HCT116 (cell line): ENCODE measurements around the gene ITGAL. TPM values are rescaled to one million over a fixed set of nuclear protein-coding genes. Genes with fewer than 3 reads are reported as not detected.

ENCODE experiments used
- ATAC-seq: fragments of 200-7000 bp; cut with Tn5 transposase; 2 replicates; pipeline ENCODE4 v1.9.1; 2020; ENCODE audit warnings: mild to moderate bottlenecking, moderate library complexity
- BruUV-seq: library from RNA; stranded (reverse); fragments of 400-500 nt; replicated peaks from 2 replicates; lab custom pipeline; 2021; lab: Mats Ljungman, UMichigan
- CTCF ChIA-PET: fragments of 300-600 bp; sonication (Branson Sonifier 250); formaldehyde crosslinking; loops from one replicate; lab custom pipeline; 2021; ENCODE audit warnings: antibody characterized with exemption; lab: Charles Lee
- POLR2A ChIA-PET: fragments of 300-600, 350-600 bp; sonication (Branson Sonifier 250); formaldehyde crosslinking; loops from one replicate; lab custom pipeline; 2021; ENCODE audit warnings: antibody characterized with exemption; lab: Charles Lee
- RAD21 ChIA-PET, 2 experiments: fragments of 300-600 bp; sonication (Branson Sonifier 250); formaldehyde crosslinking; loops; one replicate each; lab custom pipeline; 2023; ENCODE audit warnings: low total read pairs in 2 of 2; ENCODE audit not compliant: uncharacterized antibody in 2 of 2, unreplicated experiment in 2 of 2, low non-redundant PET in 1 of 2; lab: Charles Lee
- DNase-seq: peaks from one replicate; pipeline ENCODE4 v3.0.0-alpha.2; 2010; ENCODE audit warnings: low read depth, low spot score
- H2AFZ ChIP-seq: fragments of 200-600 bp; shearing (Covaris generic), sonication (generic); 2 replicates; pipeline ENCODE4 v1.6.1; 2017; ENCODE audit warnings: low read depth, mixed run types, mixed read lengths, antibody characterized with exemption, low read length; ENCODE audit not compliant: poor library complexity, severe bottlenecking
- H3K27ac ChIP-seq: 2 replicates; pipeline ENCODE4 v1.5.1; 2012; ENCODE audit warnings: low read depth, low read length
- H3K27me3 ChIP-seq: fragments of 200-600 bp; sonication (generic); 2 replicates; pipeline ENCODE4 v1.6.1; 2016; ENCODE audit warnings: mixed run types, low read length, mixed read lengths; ENCODE audit not compliant: insufficient read depth
- H3K36me3 ChIP-seq, 2 experiments: fragments of 200-500 bp in 1 of 2; fragments of 200-600 bp in 1 of 2; sonication (Bioruptor generic) in 1 of 2; sonication (generic) in 1 of 2; 2 replicates each; pipeline versions ENCODE4 v1.5.1 to v1.6.1; 2014 to 2016; ENCODE audit warnings: low read length in 2 of 2, inconsistent platforms in 1 of 2, mixed read lengths in 1 of 2, mixed run types in 1 of 2; ENCODE audit not compliant: insufficient read depth in 2 of 2, control insufficient read depth in 1 of 2
- H3K4me1 ChIP-seq, 2 experiments: fragments of 200-600 bp in 1 of 2; sonication (generic) in 1 of 2; 2 replicates each; pipeline versions ENCODE4 v1.5.1 to v1.6.1; 2012 to 2017; ENCODE audit warnings: low read length in 2 of 2, inconsistent platforms in 1 of 2, mild to moderate bottlenecking in 1 of 2, mixed read lengths in 1 of 2, mixed run types in 1 of 2, moderate library complexity in 1 of 2; ENCODE audit not compliant: insufficient read depth in 2 of 2, control insufficient read depth in 1 of 2
- H3K4me2 ChIP-seq: fragments of 200-600 bp; sonication (generic); 2 replicates; pipeline ENCODE4 v1.6.1; 2017; ENCODE audit warnings: mixed run types, low read length, mixed read lengths
- H3K4me3 ChIP-seq, 2 experiments: fragments of 200-600 bp in 1 of 2; sonication (generic) in 1 of 2; replicated peaks in 1 of 2; 2 replicates each; pipeline ENCODE4 v1.5.1; 2011 to 2016; ENCODE audit warnings: low read length in 2 of 2, control low read depth in 1 of 2, low read depth in 1 of 2, mild to moderate bottlenecking in 1 of 2, mixed read lengths in 1 of 2, mixed run types in 1 of 2
- H3K79me2 ChIP-seq: fragments of 200-600 bp; sonication (generic); 2 replicates; pipeline ENCODE4 v1.6.1; 2017; ENCODE audit warnings: mild to moderate bottlenecking, mixed run types, low read length, moderate library complexity, mixed read lengths; ENCODE audit not compliant: insufficient read depth
- H3K9ac ChIP-seq: fragments of 200-600 bp; sonication (generic); 2 replicates; pipeline ENCODE4 v1.6.1; 2016; ENCODE audit warnings: low read length, mixed read lengths
- H3K9me2 ChIP-seq: fragments of 200-600 bp; sonication (generic), shearing (Covaris generic); 2 replicates; pipeline ENCODE4 v1.6.1; 2017; ENCODE audit warnings: mixed run types, mild to moderate bottlenecking, moderate library complexity; ENCODE audit not compliant: insufficient read depth
- H3K9me3 ChIP-seq, 2 experiments: fragments of 200-500 bp in 1 of 2; fragments of 200-600 bp in 1 of 2; sonication (Bioruptor generic) in 1 of 2; sonication (generic) in 1 of 2; 2 replicates each; pipeline ENCODE4 v1.6.1; 2014 to 2017; ENCODE audit warnings: low read length in 2 of 2, mixed read lengths in 2 of 2, inconsistent platforms in 1 of 2, low read depth in 1 of 2, mild to moderate bottlenecking in 1 of 2, mixed run types in 1 of 2, moderate library complexity in 1 of 2; ENCODE audit not compliant: control insufficient read depth in 1 of 2, insufficient read depth in 1 of 2
- H4K20me1 ChIP-seq: fragments of 200-600 bp; sonication (generic), shearing (Covaris generic); 2 replicates; pipeline ENCODE4 v1.6.1; 2017; ENCODE audit warnings: mixed run types, mild to moderate bottlenecking, moderate library complexity; ENCODE audit not compliant: insufficient read depth
- CEBPB ChIP-seq: IDR thresholded peaks from 2 replicates; pipeline ENCODE4 v1.6.1; 2012; ENCODE audit warnings: low read depth
- CTCF ChIP-seq, 3 experiments: fragments of 200-600 bp in 1 of 3; sonication (generic) in 1 of 3; IDR thresholded peaks in 2 of 3; conservative IDR thresholded peaks in 1 of 3; 2 replicates each; pipeline ENCODE4 v1.5.1; 2012 to 2017; ENCODE audit warnings: low read depth in 2 of 3, low read length in 2 of 3, antibody characterized with exemption in 1 of 3, borderline replicate concordance in 1 of 3, control low read depth in 1 of 3, mild to moderate bottlenecking in 1 of 3, mixed read lengths in 1 of 3, mixed run types in 1 of 3, moderate library complexity in 1 of 3; ENCODE audit not compliant: insufficient read depth in 1 of 3
- RAD21 ChIP-seq: IDR thresholded peaks from 2 replicates; pipeline ENCODE4 v1.6.1; 2012; ENCODE audit warnings: low read depth, mild to moderate bottlenecking
- REST ChIP-seq: IDR thresholded peaks from 2 replicates; pipeline ENCODE4 v1.6.1; 2012; ENCODE audit warnings: low read depth
- SP1 ChIP-seq: IDR thresholded peaks from 2 replicates; pipeline ENCODE4 v1.6.1; 2012; ENCODE audit warnings: low read depth
- intact Hi-C: fragments of 100-400 bp; cut with micrococcal nuclease; formaldehyde crosslinking; loops from 2 replicates; pipeline ENCODE4 v1.10.0; 2022
- total RNA-seq: library from RNA; stranded (reverse); gene quantifications from one replicate; pipeline ENCODE4 v1.2.1, GENCODE V29; 2021; ENCODE audit not compliant: unreplicated experiment

Gene ITGAL
- total RNA-seq, 1 experiment from 2014 or later = 1.4 TPM

- TF ChIP-seq REST = no peak
- TF ChIP-seq, all 23 proteins: peak for 0
Measured at GRCh38 chr16:30481381-30481780, 8.8 kb downstream of the ITGAL start (continued).

GRCh38 chr16:30482366-30482765 is 9.8 kb downstream of the ITGAL start:
- H3K36me3 ChIP-seq = no peaks in the 10 kb centered on the region
- no peaks in the 10 kb centered on the region for H3K9me3 ChIP-seq
- intact Hi-C loops = no loop called here
- H4K20me1 ChIP-seq = no peaks in the 10 kb centered on the region
- no peak overlapping the region for H3K4me3 ChIP-seq
- no TSS peak for BruUV-seq
- no peak overlapping the region for H3K4me2 ChIP-seq
- DNase-seq = peak; percentile 15
- ChIA-PET CTCF (interaction anchor here (1.2 kb wide), 1 partner anchor 53 kb away, joined by 3 read pairs; the partner anchor contains the start of gene DCTPP1), RAD21 (no interaction called here), POLR2A (no interaction called here)
- H3K27me3 ChIP-seq = no peaks in the 10 kb centered on the region
- H3K79me2 ChIP-seq = no peaks in the 10 kb centered on the region
- H3K27ac ChIP-seq = no peak overlapping the region
- peaks cover 0 to 6% of the 10 kb centered on the region in 2 experiments; a peak in 2 of 4 replicates for H3K4me1 ChIP-seq
- peak overlapping the region; percentile 30 for H2AFZ ChIP-seq
- no peak overlapping the region for H3K9ac ChIP-seq
- H3K9me2 ChIP-seq = no peaks in the 10 kb centered on the region
- ATAC-seq = peak; percentile 86
- peak; percentile 40 to 60 (median 56); a peak in 5 of 6 replicates for TF ChIP-seq CTCF (IDR thresholded peaks at IDR 0.05 in 2 of 3, conservative IDR thresholded peaks at IDR 0.05 in 1 of 3; ENCODE audit: borderline replicate concordance in 1 of 3, insufficient read depth in 1 of 3, low read depth in 2 of 3, low read length in 2 of 3)
- TF ChIP-seq CEBPB = no peak
- peak; percentile 37 for TF ChIP-seq RAD21
- TF ChIP-seq SP1 = no peak
- no peak for TF ChIP-seq REST
